HG02943 (cell line): ENCODE measurements around the gene DPP8.
"Not testable (repeated sequence)": the region's sequence is repeated elsewhere in the genome, so short reads cannot be mapped to it uniquely, and the experiment has no call there.

Experiments used
- ATAC-seq: cut with Tn5 transposase; IDR thresholded peaks from one replicate; pipeline ENCODE4 v1.9.1; 2021; ENCODE audit warnings: mild to moderate bottlenecking, low read depth, moderate library complexity; ENCODE audit not compliant: unreplicated experiment

Gene DPP8

GRCh38 chr15:65516997-65517865, at the start of gene DPP8:
Gene DPP8, minus strand, starts transcription at chr15:65517689. Its CDS starts 5,136 bp downstream, at chr15:65512553.
- peak; percentile 90 for ATAC-seq

DNA sequence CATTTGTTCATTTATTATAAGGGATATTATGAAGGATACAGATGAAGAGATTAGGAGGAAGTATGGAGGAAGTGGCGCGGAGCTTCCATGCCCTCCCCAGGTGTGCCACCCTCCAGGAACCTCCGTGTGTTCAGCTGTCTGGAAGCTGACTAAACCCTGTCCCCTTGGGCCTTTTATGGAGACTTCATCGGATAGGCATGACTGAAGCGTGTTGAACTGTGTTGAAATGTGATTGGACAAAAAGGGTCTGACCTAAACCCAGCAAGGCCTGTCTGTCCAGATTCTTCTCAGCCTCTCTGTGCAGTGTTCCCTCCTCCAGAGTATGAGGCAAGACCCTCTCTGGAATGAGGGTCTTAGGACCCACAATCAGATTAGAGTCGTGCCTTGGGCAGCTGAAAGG, 44.4 kb upstream of the DPP8 start:
- ATAC-seq, result no peak

DNA sequence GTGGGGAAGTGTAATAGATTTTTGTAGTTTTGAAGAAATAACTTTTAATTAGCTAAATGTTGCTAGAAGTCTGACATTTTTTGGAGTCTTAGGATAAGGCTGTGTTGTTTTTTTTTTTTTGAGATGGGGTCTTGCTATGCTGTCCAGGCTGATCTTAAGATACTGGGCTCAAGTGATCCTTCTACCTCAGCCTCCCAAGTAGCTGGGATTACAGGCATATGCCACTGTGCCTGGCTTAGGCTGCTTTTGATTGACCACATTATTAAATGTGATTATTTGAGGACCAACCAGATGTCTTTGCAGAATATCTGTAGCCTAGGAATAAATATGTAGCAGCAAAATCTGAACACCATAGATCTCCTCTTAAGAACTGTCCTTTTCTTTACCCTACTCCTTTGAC, 42.5 kb upstream of the DPP8 start:
- no peak for ATAC-seq

DNA sequence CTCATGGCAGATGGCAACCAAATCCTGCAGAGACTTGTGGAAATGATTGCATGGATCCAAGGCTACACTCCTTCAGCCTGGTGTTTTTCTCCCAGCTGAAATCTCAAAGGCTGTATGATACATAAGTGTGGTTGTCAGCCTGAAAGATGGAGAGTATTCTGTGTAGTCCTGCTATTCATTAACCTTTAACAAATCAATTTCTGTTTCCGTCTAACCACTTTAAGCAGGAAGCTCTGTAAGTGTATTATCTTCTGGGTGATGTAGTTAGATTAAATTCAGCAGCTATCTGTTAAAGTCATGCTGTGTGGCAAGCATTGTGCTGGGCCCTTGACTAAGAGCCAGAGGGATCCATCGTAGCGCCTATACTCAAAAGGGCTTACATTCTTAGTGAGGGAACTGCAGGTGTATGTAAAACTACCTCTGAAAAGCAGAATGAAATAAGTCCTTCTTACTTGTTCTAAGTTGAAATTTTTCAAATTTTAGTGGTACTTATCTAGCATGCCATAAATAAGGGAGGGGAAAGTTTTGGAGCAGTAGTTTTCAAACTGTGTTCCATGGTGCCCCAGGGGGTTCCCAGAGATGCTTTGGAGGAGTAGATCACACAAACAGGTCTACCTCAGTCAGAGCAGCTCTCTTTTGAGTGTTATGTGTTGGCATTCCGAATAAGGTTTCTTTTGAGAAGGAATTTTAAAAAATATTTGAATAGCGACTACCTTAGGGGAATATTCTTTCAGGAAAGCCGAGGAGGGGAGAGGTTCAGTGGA, 41.7 kb upstream of the DPP8 start:
- ATAC-seq, result no peak

DNA sequence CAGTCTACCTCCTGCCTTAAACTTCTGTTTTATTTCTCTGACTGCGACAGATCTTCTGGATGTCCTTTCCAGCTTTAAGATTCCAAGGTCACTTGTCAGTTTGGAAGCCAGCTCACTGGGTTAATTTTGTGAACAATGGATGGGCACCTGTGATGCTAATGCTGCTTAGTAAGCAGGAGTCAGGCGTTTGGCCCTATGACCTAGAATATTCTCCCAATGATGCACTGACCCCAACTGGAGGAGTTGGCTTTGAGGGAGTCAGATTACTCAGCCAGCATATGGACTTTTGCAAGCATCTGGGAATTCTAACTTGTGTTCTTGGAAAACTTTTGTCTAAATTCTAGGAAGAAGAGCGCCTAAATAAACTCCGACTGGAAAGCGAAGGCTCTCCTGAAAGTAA, 40.8 kb upstream of the DPP8 start:
- ATAC-seq, result no peak

- ATAC-seq, result no peak
Observed at GRCh38 chr15:65556622-65557021, 39.1 kb upstream of the DPP8 start.

- ATAC-seq, result no peak
Observed at GRCh38 chr15:65553691-65554090, 36.2 kb upstream of the DPP8 start.

GRCh38 chr15:65552851-65553250, 35.4 kb upstream of the DPP8 start:
- not testable (repeated sequence) for ATAC-seq

- no peak for ATAC-seq
Observed at GRCh38 chr15:65551183-65551582, 33.7 kb upstream of the DPP8 start.

DNA sequence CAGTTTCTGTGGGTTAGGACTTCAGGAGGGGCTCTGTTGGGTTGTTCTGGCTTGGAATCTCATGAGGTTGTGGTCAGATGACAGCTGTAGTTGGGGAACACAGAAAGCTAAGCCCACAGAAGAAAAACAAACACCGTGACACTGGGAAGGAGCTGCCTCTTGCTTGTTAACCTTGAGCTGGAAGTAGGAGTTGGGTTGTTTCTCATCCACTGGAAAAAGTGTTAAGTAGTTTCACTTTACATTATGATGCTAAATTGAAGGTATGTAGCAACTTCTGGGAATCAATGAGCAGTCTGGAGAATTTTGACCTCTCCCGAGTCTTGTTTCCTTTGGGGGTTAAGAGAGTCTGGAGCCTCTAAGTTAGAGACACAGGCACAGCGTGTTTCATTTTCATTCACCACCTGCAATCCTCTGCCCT, 33.2 kb upstream of the DPP8 start:
- ATAC-seq, result no peak

DNA sequence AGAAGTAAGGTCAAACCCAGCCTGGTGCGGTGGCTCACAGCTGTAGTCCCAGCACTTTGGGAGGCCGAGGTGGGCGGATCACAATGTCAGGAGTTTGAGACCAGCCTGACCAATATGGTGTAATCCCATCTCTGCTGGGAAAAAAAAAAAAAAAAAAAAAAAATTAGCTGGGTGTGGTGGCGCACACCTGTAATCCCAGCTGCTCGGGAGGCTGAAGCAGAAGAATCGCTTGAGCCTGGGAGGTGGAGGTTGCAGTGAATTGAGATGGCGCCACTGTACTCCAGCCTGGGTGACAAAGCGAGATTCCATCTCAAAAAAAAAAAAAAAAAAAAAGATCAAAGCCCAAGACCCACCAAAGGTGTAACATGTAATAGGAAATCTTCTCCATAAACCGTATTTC, 31.8 kb upstream of the DPP8 start:
- not testable (repeated sequence) for ATAC-seq

DNA sequence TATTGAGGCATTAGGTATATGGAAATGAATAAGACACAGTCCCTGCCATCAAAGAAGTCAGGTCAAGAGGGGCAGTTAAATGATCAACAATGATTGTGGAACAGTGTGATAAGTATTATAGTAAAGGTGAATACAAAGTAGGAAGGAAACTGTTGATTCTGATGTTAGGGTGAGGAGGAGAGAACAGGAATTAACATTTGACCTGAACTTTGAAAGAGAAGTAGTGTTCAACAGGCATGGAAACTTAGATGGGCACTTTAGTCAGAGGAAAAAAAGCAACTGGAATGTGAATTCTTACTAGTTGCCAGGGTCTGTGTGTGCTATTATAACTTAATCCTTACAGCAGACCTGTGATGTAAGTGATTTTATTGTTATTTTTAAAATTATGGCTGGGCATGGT, 30.4 kb upstream of the DPP8 start:
- no peak for ATAC-seq

GRCh38 chr15:65541231-65541820, 23.8 kb upstream of the DPP8 start:
- no peak for ATAC-seq

DNA sequence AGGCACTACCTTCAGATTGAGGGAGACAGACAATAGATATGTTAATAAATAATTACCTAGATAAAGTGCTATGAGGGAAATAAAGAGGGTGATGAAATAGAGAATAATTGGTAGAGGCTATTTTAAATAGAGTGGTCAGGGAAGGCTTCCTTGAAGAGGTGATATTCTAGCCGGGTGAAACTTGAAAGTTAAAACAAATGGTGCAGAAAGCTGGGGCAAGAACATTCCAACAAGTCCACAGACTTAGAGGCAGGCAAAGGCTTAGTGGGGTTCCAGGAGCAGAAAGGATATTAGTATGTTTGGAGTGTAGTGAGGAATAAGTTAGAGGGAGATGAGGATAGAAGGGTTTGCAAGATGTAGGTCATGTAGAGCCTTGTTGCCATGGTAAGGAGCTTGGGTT, 22.8 kb upstream of the DPP8 start:
- no peak for ATAC-seq

DNA sequence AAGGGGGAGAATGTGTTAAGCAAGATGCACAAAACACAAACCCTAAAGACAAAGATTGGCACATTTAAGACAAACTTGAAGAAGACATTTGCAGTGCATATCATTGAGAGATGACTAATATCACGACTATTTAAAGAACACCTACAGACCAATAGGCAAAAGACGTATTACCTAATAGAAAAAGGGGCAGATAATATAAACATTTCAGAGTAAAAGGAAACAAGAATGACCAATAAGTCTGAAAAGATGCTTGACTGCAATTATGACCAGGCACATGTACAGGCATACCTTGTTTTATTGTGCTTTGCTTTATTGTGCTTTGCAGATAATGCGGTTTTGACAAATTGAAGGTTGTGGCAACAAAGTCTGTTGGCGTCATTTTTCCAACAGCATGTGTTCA, 17.7 kb upstream of the DPP8 start:
- ATAC-seq, result no peak

- ATAC-seq, result no peak
Observed at GRCh38 chr15:65533057-65533756, 15.7 kb upstream of the DPP8 start.

GRCh38 chr15:65532738-65533051, 15.2 kb upstream of the DPP8 start:
- ATAC-seq, result no peak

DNA sequence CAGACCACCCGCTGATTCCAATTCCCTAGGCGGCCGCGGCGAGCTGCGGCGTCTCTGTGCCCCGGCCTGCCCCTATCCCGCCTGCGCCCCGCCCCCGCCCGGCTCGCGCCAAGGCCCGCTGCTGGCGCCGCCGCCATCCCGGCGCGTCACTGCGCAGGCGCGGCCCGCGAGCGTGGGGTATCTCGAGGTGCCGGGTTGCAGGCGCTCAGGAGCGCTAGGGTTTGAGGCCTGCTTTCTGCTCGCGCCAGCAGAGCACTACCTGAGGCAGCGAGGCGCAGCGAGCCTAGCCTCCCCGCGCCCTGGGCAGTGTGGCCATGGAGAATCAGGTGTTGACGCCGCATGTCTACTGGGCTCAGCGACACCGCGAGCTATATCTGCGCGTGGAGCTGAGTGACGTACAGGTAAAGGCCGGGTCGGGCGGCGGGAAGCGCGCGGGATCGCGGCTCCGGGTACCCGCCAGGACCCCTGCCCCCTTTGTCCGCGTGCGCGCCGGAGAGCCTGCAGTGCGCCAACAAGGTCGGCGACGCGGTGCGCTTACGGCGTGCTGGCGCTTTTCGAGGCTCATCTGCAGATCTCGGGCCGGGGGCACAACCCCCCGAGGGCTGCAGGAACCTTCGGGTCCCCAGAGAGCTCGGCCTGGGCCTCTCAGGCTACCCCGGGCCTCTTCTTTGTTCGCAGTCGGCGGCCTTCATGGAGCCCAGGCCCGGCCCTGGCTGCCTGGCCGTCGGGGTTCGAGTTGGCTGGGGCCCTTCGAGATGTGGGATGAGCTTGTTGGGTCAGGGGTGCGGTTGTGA, 13.0 kb upstream of the DPP8 start, which contains the start of gene HACD3:
Gene HACD3 (plus strand): TSS at position 146 of the 794 bp plus-strand sequence. CDS start 169 bp downstream, at position 315.
- ATAC-seq, result no peak

DNA sequence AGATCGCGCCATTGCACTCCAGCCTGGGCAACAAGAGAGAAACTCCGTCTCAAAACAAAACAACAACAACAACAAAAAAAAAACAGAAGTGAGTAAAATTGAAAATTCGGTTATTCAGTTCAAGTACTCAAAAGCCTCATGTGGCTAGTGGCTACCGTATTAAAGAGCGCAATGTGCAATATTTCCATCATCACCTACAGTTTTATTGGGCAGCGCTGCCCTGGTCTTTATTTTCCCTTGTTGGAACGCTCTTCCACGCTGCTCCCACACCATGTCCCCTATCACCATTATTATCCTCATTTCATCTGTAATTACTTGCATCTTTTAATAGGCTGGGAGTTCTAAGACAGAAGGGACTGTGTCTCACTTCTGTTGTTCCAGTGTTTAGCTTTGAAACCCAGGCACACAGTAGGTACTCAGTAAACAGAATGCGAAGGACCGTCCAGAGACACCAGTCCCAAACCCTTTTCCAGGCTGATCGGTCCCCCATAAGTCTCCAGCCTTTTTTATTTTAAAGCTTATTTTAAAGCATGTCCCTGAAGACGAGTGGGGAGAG, 12.4 kb upstream of the DPP8 start:
- ATAC-seq, result no peak
